Hepatocyte (in vitro differentiated cells): ENCODE data around the gene MPP3. TPM values are rescaled to one million over a fixed set of nuclear protein-coding genes. Genes with fewer than 3 reads are reported as not detected.
A peak's percentile ranks its signal among the peaks of the same experiment; 100 is the strongest.

Source experiments
- DNase-seq: peaks from one replicate; pipeline ENCODE4 v3.0.0-alpha.2; 2016; ENCODE audit warnings: low spot score
- H2AFZ ChIP-seq: fragments of 200-600 bp; sonication (generic); 2 replicates; pipeline ENCODE4 v1.6.0; 2016; ENCODE audit warnings: antibody characterized with exemption, mild to moderate bottlenecking
- H3K27ac ChIP-seq: fragments of 200-600 bp; sonication (generic); 2 replicates; pipeline ENCODE4 v1.5.1; 2016; ENCODE audit warnings: mild to moderate bottlenecking
- H3K27me3 ChIP-seq: fragments of 200-600 bp; sonication (generic); 2 replicates; pipeline ENCODE4 v1.6.1; 2016
- H3K36me3 ChIP-seq: fragments of 200-600 bp; sonication (generic); replicated peaks from 2 replicates; pipeline ENCODE4 v1.5.1; 2016; ENCODE audit warnings: low read depth; ENCODE audit not compliant: insufficient read depth
- H3K4me1 ChIP-seq: fragments of 200-600 bp; sonication (generic); 2 replicates; pipeline ENCODE4 v1.5.1; 2016; ENCODE audit warnings: mild to moderate bottlenecking, moderate library complexity; ENCODE audit not compliant: insufficient read depth
- H3K4me2 ChIP-seq: fragments of 200-600 bp; sonication (generic); 2 replicates; pipeline ENCODE4 v1.6.0; 2016
- H3K4me3 ChIP-seq: fragments of 200-600 bp; sonication (generic); 2 replicates; pipeline ENCODE4 v1.5.1; 2016; ENCODE audit warnings: mild to moderate bottlenecking
- H3K79me2 ChIP-seq: fragments of 200-600 bp; sonication (generic); 2 replicates; pipeline ENCODE4 v1.6.0; 2017; ENCODE audit warnings: mild to moderate bottlenecking
- H3K9me2 ChIP-seq: fragments of 200-600 bp; sonication (generic); replicated peaks from 2 replicates; pipeline ENCODE4 v1.6.0; 2017; ENCODE audit warnings: mild to moderate bottlenecking; ENCODE audit not compliant: insufficient read depth
- H3K9me3 ChIP-seq: fragments of 200-600 bp; sonication (generic); 2 replicates; pipeline ENCODE4 v1.5.1; 2016; ENCODE audit warnings: low read depth, mild to moderate bottlenecking
- H4K20me1 ChIP-seq: fragments of 200-600 bp; sonication (generic); 2 replicates; pipeline ENCODE4 v1.6.0; 2016; ENCODE audit warnings: mild to moderate bottlenecking; ENCODE audit not compliant: insufficient read depth, poor library complexity, severe bottlenecking
- EZH2 ChIP-seq: fragments of 200-600 bp; sonication (generic); IDR thresholded peaks from 2 replicates; pipeline ENCODE4 v1.6.1; 2016; ENCODE audit warnings: antibody characterized with exemption, mild to moderate bottlenecking, borderline replicate concordance
- EZH2phosphoT487 ChIP-seq: fragments of 200-600 bp; sonication (generic); IDR thresholded peaks from one replicate; pipeline ENCODE4 v1.6.1; 2018; ENCODE audit warnings: antibody characterized with exemption, mild to moderate bottlenecking, low read depth, moderate library complexity; ENCODE audit not compliant: unreplicated experiment, severe bottlenecking
- WGBS: methylation state at CpG from one replicate; pipeline ENCODE4 v1.1.6; 2016; ENCODE audit warnings: low lambda C conversion rate; ENCODE audit errors: missing lambda C conversion rate; 5-methylcytosine and 5-hydroxymethylcytosine counted together
- polyA plus RNA-seq: library from polyadenylated mRNA; unstranded; fragments of >200 nt; fragmentation: Nextera tagmentation; extraction: Ambion mirVana; gene quantifications from 2 replicates; pipeline ENCODE4 v1.2.1, GENCODE V29; 2016
- total RNA-seq: library from RNA; depleted of rRNA; stranded (reverse); fragments of >200 nt; gene quantifications from 2 replicates; pipeline ENCODE4 v1.2.3, GENCODE V29; 2014
- TF ChIP-seq, protein P1 (sequence below): fragments of 200-600 bp; sonication (generic); IDR thresholded peaks from 2 replicates; pipeline ENCODE4 v1.5.1; 2016; ENCODE audit warnings: antibody characterized with exemption, mild to moderate bottlenecking; ENCODE audit not compliant: poor library complexity

MPP3 gene
- total and polyA plus RNA-seq, 2 experiments from 2014 or later: 3.2 to 5.1 TPM

- Histone ChIP-seq H3K4me2 (no peak overlapping the region), H3K27ac (no peak overlapping the region), H3K27me3 (no peaks in the 10 kb centered on the region), H3K9me3 (no peaks in the 10 kb centered on the region), H3K36me3 (no peaks in the 10 kb centered on the region), H3K4me1 (peaks cover 5% of the 10 kb centered on the region), H2AFZ (no peak overlapping the region), H3K79me2 (no peaks in the 10 kb centered on the region), H3K9me2 (no peaks in the 10 kb centered on the region), H4K20me1 (no peaks in the 10 kb centered on the region), H3K4me3 (no peak overlapping the region)
- 84% methylated on average over 18 of the region's 20 CpGs for WGBS
- DNase-seq: peak; percentile 49
- TF ChIP-seq, protein P1, sequence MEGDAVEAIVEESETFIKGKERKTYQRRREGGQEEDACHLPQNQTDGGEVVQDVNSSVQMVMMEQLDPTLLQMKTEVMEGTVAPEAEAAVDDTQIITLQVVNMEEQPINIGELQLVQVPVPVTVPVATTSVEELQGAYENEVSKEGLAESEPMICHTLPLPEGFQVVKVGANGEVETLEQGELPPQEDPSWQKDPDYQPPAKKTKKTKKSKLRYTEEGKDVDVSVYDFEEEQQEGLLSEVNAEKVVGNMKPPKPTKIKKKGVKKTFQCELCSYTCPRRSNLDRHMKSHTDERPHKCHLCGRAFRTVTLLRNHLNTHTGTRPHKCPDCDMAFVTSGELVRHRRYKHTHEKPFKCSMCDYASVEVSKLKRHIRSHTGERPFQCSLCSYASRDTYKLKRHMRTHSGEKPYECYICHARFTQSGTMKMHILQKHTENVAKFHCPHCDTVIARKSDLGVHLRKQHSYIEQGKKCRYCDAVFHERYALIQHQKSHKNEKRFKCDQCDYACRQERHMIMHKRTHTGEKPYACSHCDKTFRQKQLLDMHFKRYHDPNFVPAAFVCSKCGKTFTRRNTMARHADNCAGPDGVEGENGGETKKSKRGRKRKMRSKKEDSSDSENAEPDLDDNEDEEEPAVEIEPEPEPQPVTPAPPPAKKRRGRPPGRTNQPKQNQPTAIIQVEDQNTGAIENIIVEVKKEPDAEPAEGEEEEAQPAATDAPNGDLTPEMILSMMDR: peak; percentile 46
- TF ChIP-seq EZH2 (no peak), EZH2phosphoT487 (no peak)
These were observed 47.6 kb upstream of the MPP3 start for GRCh38 chr17:43880420-43880991.

DNA sequence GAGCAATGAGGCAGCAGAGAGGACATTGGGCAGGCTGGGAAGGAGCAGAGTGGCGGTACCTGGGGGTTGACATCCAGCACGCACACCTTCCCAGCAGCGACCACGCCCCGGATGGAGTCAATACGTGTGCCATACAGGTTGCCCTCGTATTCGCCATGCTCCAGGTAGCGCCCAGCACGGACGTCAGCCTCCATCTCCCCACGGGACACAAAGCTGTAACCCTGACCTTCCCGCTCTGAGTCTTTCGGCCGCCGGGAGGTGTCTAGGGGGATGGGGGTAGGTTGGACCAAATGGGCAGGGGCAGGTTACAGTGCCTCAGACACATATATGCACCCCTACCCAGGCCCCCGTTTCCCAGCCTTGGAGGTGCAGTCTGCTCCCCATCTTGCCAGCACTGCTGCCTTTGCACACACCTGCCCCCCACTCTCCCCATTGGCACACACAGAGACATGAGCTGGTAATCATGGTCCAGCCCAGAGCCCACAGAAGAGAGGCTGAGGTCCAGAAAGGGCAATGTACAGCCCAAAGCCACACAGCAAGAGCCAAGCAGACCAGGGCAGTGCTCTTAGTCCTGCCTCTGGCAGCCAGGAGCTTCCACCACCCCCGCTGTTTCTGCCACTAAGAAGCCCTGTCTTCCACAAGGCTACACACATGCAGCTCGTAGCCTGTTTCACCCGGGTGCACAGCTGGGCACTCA, 46.9 kb upstream of the MPP3 start:
- no peaks in the 10 kb centered on the region for H3K9me3 ChIP-seq
- H3K79me2 ChIP-seq: no peaks in the 10 kb centered on the region
- no peaks in the 10 kb centered on the region for H3K27me3 ChIP-seq
- H3K4me3 ChIP-seq: no peak overlapping the region
- DNase-seq: no peak
- H2AFZ ChIP-seq: no peak overlapping the region
- no peaks in the 10 kb centered on the region for H3K36me3 ChIP-seq
- TF ChIP-seq, protein P1: no peak
- TF ChIP-seq EZH2phosphoT487 (no peak), EZH2 (no peak)
- H3K9me2 ChIP-seq: no peaks in the 10 kb centered on the region
- 93% methylated on average over 20 of the region's 20 CpGs for WGBS
- H3K4me2 ChIP-seq: no peak overlapping the region
- no peaks in the 10 kb centered on the region for H4K20me1 ChIP-seq
- peaks cover 5% of the 10 kb centered on the region for H3K4me1 ChIP-seq
- no peak overlapping the region for H3K27ac ChIP-seq

- Histone ChIP-seq H2AFZ (peak overlapping the region; percentile 32), H3K9me2 (no peaks in the 10 kb centered on the region), H3K4me2 (no peak overlapping the region), H3K36me3 (no peaks in the 10 kb centered on the region), H4K20me1 (no peaks in the 10 kb centered on the region), H3K9me3 (no peaks in the 10 kb centered on the region), H3K27me3 (no peaks in the 10 kb centered on the region), H3K79me2 (no peaks in the 10 kb centered on the region), H3K4me1 (peaks cover 5% of the 10 kb centered on the region), H3K4me3 (no peak overlapping the region), H3K27ac (peak overlapping the region; percentile 79)
- 15% methylated on average over 13 of the region's 13 CpGs for WGBS
- peak; percentile 93 for DNase-seq
- TF ChIP-seq EZH2: no peak
- TF ChIP-seq, protein P1: peak; percentile 93
These were observed 45.6 kb upstream of the MPP3 start for GRCh38 chr17:43878260-43879175.
